Mucosa of descending colon (tissue), 3 donors: Measurements from ENCODE around the gene CHAD. TPM values are rescaled to one million over a fixed set of nuclear protein-coding genes. Genes with fewer than 3 reads are reported as not detected.
"Not testable (repeated sequence)": the region's sequence is repeated elsewhere in the genome, so short reads cannot be mapped to it uniquely, and the experiment has no call there.

ENCODE experiments used
- ATAC-seq: fragments of 200-7000 bp; cut with Tn5 transposase; one replicate; pipeline ENCODE4 v1.9.1; 2020; ENCODE audit warnings: mild to moderate bottlenecking, moderate library complexity
- DNase-seq, 3 donors: peaks; one replicate each; pipeline ENCODE4 v3.0.0-alpha.2; 2020
- H3K36me3 ChIP-seq: fragments of 200-600 bp; one replicate; pipeline ENCODE4 v1.8.0; 2021; ENCODE audit warnings: low read depth, mild to moderate bottlenecking
- H3K4me1 ChIP-seq: fragments of 200-600 bp; one replicate; pipeline ENCODE4 v1.8.0; 2021; ENCODE audit warnings: low read depth, mild to moderate bottlenecking
- H3K4me3 ChIP-seq: fragments of 200-600 bp; one replicate; pipeline ENCODE4 v1.8.0; 2021; ENCODE audit warnings: mild to moderate bottlenecking
- H3K9me3 ChIP-seq: fragments of 200-600 bp; one replicate; pipeline ENCODE4 v1.8.0; 2021; ENCODE audit warnings: mild to moderate bottlenecking
- intact Hi-C, 2 donors: fragments of 100-400 bp; cut with DNase I in 1 of 2; cut with micrococcal nuclease in 1 of 2; formaldehyde crosslinking; loops; one replicate each; pipeline versions ENCODE4 v1.11.0 to v1.11.1; 2022; cut with DNase I, micrococcal nuclease
- total RNA-seq, 3 donors: library from RNA; stranded (reverse); fragmentation: NEBNext Ultra II Directional in 2 of 3; extraction: Animal tissue kit (Norgen Biotek cat#: 25700) in 2 of 3; gene quantifications; one replicate each; pipeline versions ENCODE4 v1.2.1 to v1.2.4, GENCODE V29; 2021 to 2023
- TF ChIP-seq, protein P1 (sequence below): fragments of 200-600 bp; IDR thresholded peaks from one replicate; pipeline ENCODE4 v1.8.0; 2022; ENCODE audit warnings: antibody characterized with exemption, mild to moderate bottlenecking
- donor health status: DM: no; HTN: no; CAD: no; lungs with moderate emphysema.
- donor health status: DM: no; HTN: no; CAD: no.
- donor health status: DM: no; HTN: yes; CAD: no.

Gene CHAD
- total RNA-seq, 3 donors from 2014 or later = 4.6 to 15.3 (median 5.8) TPM

DNA sequence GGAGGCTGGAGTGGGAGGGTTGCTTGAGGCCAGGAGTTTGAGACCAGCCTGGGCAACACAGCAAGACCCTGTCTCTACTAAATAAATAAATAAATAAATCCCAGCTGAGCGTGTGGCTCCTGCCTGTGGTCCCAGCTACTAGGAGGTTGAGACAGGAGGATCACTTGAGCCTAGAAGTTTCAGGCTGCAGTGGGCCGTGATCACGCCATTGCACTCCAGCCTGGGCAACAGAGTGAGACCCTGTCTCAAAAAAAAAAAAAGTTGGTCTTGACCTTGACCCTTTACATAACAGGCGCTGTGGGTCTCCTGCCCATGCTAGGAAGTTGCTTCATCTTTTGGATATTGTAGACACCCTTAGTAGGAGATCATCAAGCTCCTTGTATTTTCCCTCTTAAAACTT is 31.3 kb downstream of the CHAD start:
- TF ChIP-seq, protein P1, sequence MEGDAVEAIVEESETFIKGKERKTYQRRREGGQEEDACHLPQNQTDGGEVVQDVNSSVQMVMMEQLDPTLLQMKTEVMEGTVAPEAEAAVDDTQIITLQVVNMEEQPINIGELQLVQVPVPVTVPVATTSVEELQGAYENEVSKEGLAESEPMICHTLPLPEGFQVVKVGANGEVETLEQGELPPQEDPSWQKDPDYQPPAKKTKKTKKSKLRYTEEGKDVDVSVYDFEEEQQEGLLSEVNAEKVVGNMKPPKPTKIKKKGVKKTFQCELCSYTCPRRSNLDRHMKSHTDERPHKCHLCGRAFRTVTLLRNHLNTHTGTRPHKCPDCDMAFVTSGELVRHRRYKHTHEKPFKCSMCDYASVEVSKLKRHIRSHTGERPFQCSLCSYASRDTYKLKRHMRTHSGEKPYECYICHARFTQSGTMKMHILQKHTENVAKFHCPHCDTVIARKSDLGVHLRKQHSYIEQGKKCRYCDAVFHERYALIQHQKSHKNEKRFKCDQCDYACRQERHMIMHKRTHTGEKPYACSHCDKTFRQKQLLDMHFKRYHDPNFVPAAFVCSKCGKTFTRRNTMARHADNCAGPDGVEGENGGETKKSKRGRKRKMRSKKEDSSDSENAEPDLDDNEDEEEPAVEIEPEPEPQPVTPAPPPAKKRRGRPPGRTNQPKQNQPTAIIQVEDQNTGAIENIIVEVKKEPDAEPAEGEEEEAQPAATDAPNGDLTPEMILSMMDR = no peak
- Histone ChIP-seq H3K9me3 (no peaks in the 10 kb centered on the region), H3K4me1 (peaks cover 18% of the 10 kb centered on the region), H3K4me3 (no peak overlapping the region), H3K36me3 (no peaks in the 10 kb centered on the region)
- DNase-seq = no peak
- no peak for ATAC-seq
- intact Hi-C loops = no loop called here

DNA sequence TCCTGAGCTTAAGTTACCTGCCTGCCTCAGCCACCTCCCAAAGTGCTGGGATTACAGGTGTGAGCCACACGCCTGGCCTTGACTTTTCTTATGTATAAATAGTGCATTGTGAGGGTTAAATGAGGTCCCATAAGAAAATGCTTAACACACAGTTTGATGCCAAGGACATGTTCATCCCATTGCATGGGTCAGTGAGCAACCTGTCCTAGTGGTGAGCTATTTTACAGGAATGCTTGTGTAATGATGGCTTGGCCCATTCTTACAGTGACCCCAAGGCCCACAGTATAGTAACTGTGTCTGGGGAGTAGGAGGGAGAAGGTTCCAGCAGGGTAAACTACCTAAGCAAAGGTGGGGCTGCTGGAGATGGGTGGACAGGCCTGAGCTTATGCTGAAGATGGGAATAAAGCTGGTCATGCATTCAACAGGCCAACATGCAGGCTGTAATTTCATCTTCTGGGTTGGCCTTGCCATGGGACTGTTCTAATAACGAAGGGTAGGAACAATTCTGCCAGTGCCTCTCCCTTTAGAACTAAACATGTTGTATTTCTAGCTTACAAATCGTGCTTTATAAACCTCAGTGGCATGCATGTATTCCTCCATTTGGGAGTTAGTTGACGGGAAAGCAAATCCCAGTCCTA is 36.4 kb downstream of the CHAD start:
- no peak overlapping the region for H3K4me3 ChIP-seq
- no peaks in the 10 kb centered on the region for H3K36me3 ChIP-seq
- intact Hi-C loops = no loop called here
- TF ChIP-seq, protein P1 = no peak
- no peak for DNase-seq
- H3K9me3 ChIP-seq = no peaks in the 10 kb centered on the region
- peaks cover 16% of the 10 kb centered on the region for H3K4me1 ChIP-seq
- no peak for ATAC-seq

DNA sequence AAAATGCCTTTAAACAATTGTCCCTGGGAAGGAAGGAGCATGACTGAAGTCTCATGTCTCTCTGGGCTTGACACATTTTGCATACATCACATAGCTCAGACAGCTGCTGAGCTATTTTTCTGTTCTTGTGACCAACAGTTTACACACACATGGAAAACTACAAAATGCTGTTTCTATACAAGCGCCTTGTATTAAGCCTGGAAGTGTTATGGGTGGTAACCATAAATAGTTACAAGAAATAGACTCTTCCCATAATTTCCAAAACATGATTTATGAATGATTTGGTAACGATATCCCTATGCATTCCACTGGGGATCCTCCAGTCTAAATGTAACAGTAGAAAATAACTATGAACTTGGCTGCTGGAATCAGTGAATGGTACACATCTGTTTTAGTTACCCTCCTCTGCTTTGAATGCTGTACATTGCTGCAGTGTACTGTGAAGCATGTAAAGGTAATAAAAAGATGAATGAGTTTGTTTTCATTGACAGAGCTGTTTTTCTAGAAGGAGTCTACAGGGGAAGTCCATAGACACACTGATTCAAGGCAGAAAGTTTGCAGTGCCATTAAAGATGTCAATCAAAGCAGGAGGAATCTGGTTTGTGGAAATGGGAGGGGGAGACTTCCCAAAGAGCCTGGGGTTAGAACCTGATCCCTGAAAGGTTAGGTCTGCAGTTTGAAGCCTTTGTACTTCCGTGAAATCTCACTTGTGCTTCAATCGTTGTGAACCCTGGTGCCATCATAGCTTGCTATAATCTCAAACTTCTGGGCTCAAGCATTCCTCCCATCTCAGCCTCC is 37.7 kb downstream of the CHAD start:
- Histone ChIP-seq H3K4me3 (no peak overlapping the region), H3K9me3 (no peaks in the 10 kb centered on the region), H3K36me3 (no peaks in the 10 kb centered on the region), H3K4me1 (peaks cover 21% of the 10 kb centered on the region)
- intact Hi-C loops = no loop called here
- ATAC-seq (no peak), DNase-seq (no peak)
- TF ChIP-seq, protein P1 = no peak

DNA sequence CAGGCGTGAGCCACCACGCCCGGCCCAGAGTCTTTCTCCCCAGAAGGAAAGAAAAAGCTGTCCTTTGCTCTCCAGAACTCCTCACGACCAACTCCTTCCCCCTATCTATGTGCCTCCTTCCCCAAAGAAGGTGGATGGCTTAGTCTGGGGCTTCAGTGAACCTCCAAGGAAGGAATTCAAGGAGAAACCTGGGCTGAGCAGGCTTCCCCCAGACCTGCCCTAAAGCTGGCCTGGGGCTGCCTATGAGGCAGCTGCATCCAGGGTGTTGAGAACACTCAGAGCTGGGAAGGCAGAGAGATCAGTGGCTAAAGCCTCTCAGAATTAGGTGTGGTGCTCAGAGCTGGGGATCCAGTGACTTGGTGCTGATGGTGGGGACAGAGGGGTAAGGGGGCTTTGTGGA is 38.9 kb downstream of the CHAD start:
- no peak for DNase-seq
- TF ChIP-seq, protein P1 = no peak
- H3K4me1 ChIP-seq = peaks cover 30% of the 10 kb centered on the region
- ATAC-seq = no peak
- no peak overlapping the region for H3K4me3 ChIP-seq
- H3K36me3 ChIP-seq = no peaks in the 10 kb centered on the region
- intact Hi-C loops = no loop called here
- no peaks in the 10 kb centered on the region for H3K9me3 ChIP-seq

DNA sequence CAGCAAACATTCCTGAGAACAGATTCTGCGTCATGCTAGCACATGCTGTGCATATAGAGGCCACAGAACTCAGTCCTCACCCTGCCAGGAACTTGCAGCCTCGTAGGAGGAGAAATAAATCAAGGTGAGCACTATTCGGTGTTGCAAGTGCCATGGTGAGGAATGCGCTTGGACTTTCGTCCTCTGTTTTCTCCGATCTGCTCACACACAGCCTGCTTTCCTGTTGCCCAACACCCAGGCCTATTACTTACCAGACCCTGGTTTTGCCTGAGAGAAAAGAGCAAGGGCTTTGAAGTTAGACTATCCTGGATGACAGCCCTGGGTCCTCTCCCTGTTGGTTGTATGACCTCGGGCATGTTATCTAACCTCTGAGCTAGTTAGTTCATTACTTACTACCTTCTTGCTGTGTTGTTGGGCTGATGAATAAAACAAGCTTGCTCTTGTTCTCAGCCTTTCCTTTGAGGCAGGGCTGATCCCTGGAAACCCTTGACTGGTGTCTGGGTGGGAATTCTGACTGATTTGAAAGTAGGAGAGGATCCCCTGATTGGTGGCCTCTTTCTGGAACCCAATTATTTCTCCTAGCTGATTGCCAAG is 39.8 kb downstream of the CHAD start:
- Histone ChIP-seq H3K4me3 (no peak overlapping the region), H3K4me1 (peaks cover 30% of the 10 kb centered on the region), H3K9me3 (no peaks in the 10 kb centered on the region), H3K36me3 (no peaks in the 10 kb centered on the region)
- DNase-seq (no peak), ATAC-seq (peak; percentile 3)
- intact Hi-C loops = no loop called here
- TF ChIP-seq, protein P1 = no peak

DNA sequence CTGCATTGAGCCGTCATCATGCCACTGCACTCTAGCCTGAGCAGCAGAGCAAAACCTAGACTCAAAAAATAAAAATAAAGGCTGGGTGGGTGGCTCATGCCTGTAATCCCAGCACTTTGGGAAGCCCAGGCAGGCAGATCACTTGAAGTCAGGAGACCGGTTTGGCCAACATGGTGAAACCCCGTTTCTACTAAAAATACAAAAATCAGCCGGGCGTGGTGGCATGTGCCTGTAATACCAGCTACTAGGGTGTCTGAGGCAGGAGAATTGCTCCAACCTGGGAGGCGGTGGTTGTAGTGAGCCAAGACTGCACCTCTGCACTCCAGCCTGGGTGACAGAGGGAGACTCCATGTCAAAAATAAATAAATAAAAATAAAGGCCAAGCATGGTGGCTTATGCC is 40.6 kb downstream of the CHAD start:
- peaks cover 30% of the 10 kb centered on the region for H3K4me1 ChIP-seq
- H3K36me3 ChIP-seq, ATAC-seq, DNase-seq, H3K9me3 ChIP-seq, H3K4me3 ChIP-seq, intact Hi-C loops: not testable (repeated sequence)
